ENCODE data around the gene ZNF367.

- TF ChIP-seq POLR2AphosphoS5 (IDR thresholded peaks at IDR 0.05; ENCODE audit: low read depth, low read length) (no peak), POLR2A (IDR thresholded peaks at IDR 0.05; ENCODE audit: low read depth, low read length) (no peak), POU2F2 (IDR thresholded peaks at IDR 0.05; ENCODE audit: low read depth, low read length) (no peak)
Observed at GRCh38 chr9:96392263-96392662, 25.9 kb downstream of the ZNF367 start.
